Activated CD4-positive, alpha-beta T cell treated with anti-CD3 and anti-CD28 coated beads, Interleukin-2, amount 10 ng/mL, durations not matched to agents 24 days and 14 days (primary cell): ENCODE data around the gene HS3ST5. TPM values are rescaled to one million over a fixed set of nuclear protein-coding genes. Genes with fewer than 3 reads are reported as not detected.
"Not testable (repeated sequence)": the region's sequence is repeated elsewhere in the genome, so short reads cannot be mapped to it uniquely, and the experiment has no call there.

Experiments
- DNase-seq: peaks from one replicate; pipeline ENCODE4 v3.0.0; 2022
- H3K27ac Mint-ChIP-seq: one replicate; pipeline ENCODE4 v1.8.0; 2022; ENCODE audit warnings: mild to moderate bottlenecking, mixed read lengths
- H3K27me3 Mint-ChIP-seq: one replicate; pipeline ENCODE4 v1.8.0; 2022; ENCODE audit warnings: mixed read lengths
- H3K36me3 Mint-ChIP-seq: one replicate; pipeline ENCODE4 v1.8.0; 2022; ENCODE audit warnings: low read depth, mild to moderate bottlenecking, mixed read lengths
- H3K4me1 Mint-ChIP-seq: one replicate; pipeline ENCODE4 v1.8.0; 2021; ENCODE audit warnings: mixed read lengths
- H3K4me3 Mint-ChIP-seq: one replicate; pipeline ENCODE4 v1.8.0; 2022; ENCODE audit warnings: mild to moderate bottlenecking, moderate library complexity, mixed read lengths
- H3K9me3 Mint-ChIP-seq: one replicate; pipeline ENCODE4 v1.8.0; 2021; ENCODE audit warnings: mixed read lengths
- intact Hi-C: fragments of 100-400 bp; cut with micrococcal nuclease; formaldehyde crosslinking; loops from one replicate; pipeline ENCODE4 v1.15.1; 2023
- total RNA-seq: library from RNA; stranded (reverse); gene quantifications from 2 replicates; pipeline ENCODE4 v1.2.3, GENCODE V29; 2022

Gene HS3ST5
- total RNA-seq, 1 donor from 2014 or later, result not detected

- H3K27me3 Mint-ChIP-seq, result no peaks in the 10 kb centered on the region
- intact Hi-C loops, result no loop called here
- no peak for DNase-seq
- no peak overlapping the region for H3K4me3 Mint-ChIP-seq
- H3K27ac Mint-ChIP-seq, result no peak overlapping the region
- no peaks in the 10 kb centered on the region for H3K9me3 Mint-ChIP-seq
- H3K36me3 Mint-ChIP-seq, result no peaks in the 10 kb centered on the region
- H3K4me1 Mint-ChIP-seq, result no peaks in the 10 kb centered on the region
Measured at GRCh38 chr6:114218437-114219340, 124.1 kb downstream of the HS3ST5 start.

- H3K36me3 Mint-ChIP-seq, H3K27me3 Mint-ChIP-seq, DNase-seq, H3K4me1 Mint-ChIP-seq, H3K9me3 Mint-ChIP-seq, H3K27ac Mint-ChIP-seq, H3K4me3 Mint-ChIP-seq, intact Hi-C loops: not testable (repeated sequence)
Measured at GRCh38 chr6:114217996-114218395, 124.8 kb downstream of the HS3ST5 start.

GRCh38 chr6:114216789-114217467 lies 125.9 kb downstream of the HS3ST5 start:
- no peaks in the 10 kb centered on the region for H3K9me3 Mint-ChIP-seq
- DNase-seq, result no peak
- H3K27ac Mint-ChIP-seq, result no peak overlapping the region
- H3K27me3 Mint-ChIP-seq, result no peaks in the 10 kb centered on the region
- H3K4me3 Mint-ChIP-seq, result no peak overlapping the region
- no peaks in the 10 kb centered on the region for H3K36me3 Mint-ChIP-seq
- intact Hi-C loops, result no loop called here
- H3K4me1 Mint-ChIP-seq, result no peaks in the 10 kb centered on the region

- Mint-ChIP-seq H3K36me3 (no peaks in the 10 kb centered on the region), H3K9me3 (no peaks in the 10 kb centered on the region), H3K27me3 (no peaks in the 10 kb centered on the region), H3K4me3 (no peak overlapping the region), H3K27ac (no peak overlapping the region), H3K4me1 (no peaks in the 10 kb centered on the region)
- intact Hi-C loops, result no loop called here
- DNase-seq, result no peak
Measured at GRCh38 chr6:114210467-114210866, 132.4 kb downstream of the HS3ST5 start.

GRCh38 chr6:114203460-114203859 lies 139.4 kb downstream of the HS3ST5 start:
- Mint-ChIP-seq H3K4me1 (no peaks in the 10 kb centered on the region), H3K9me3 (no peaks in the 10 kb centered on the region), H3K4me3 (no peak overlapping the region), H3K27me3 (no peaks in the 10 kb centered on the region), H3K36me3 (no peaks in the 10 kb centered on the region), H3K27ac (no peak overlapping the region)
- intact Hi-C loops, result no loop called here
- no peak for DNase-seq

GRCh38 chr6:114202389-114202788 lies 140.4 kb downstream of the HS3ST5 start:
- Mint-ChIP-seq H3K36me3 (no peaks in the 10 kb centered on the region), H3K4me1 (no peaks in the 10 kb centered on the region), H3K4me3 (no peak overlapping the region), H3K27me3 (no peaks in the 10 kb centered on the region), H3K27ac (no peak overlapping the region), H3K9me3 (no peaks in the 10 kb centered on the region)
- intact Hi-C loops, result no loop called here
- no peak for DNase-seq

GRCh38 chr6:114200891-114201290 lies 141.9 kb downstream of the HS3ST5 start:
- no peaks in the 10 kb centered on the region for H3K36me3 Mint-ChIP-seq
- intact Hi-C loops, result no loop called here
- no peak for DNase-seq
- no peak overlapping the region for H3K4me3 Mint-ChIP-seq
- no peak overlapping the region for H3K27ac Mint-ChIP-seq
- H3K9me3 Mint-ChIP-seq, result no peaks in the 10 kb centered on the region
- H3K27me3 Mint-ChIP-seq, result no peaks in the 10 kb centered on the region
- no peaks in the 10 kb centered on the region for H3K4me1 Mint-ChIP-seq

GRCh38 chr6:114195631-114196403 lies 147.0 kb downstream of the HS3ST5 start:
- Mint-ChIP-seq H3K36me3 (no peaks in the 10 kb centered on the region), H3K27me3 (no peaks in the 10 kb centered on the region), H3K9me3 (no peaks in the 10 kb centered on the region), H3K27ac (no peak overlapping the region), H3K4me1 (no peaks in the 10 kb centered on the region), H3K4me3 (no peak overlapping the region)
- intact Hi-C loops, result no loop called here
- DNase-seq, result no peak

- no peaks in the 10 kb centered on the region for H3K4me1 Mint-ChIP-seq
- H3K9me3 Mint-ChIP-seq, result no peaks in the 10 kb centered on the region
- H3K27ac Mint-ChIP-seq, result no peak overlapping the region
- DNase-seq, result no peak
- intact Hi-C loops, result no loop called here
- H3K36me3 Mint-ChIP-seq, result no peaks in the 10 kb centered on the region
- no peak overlapping the region for H3K4me3 Mint-ChIP-seq
- H3K27me3 Mint-ChIP-seq, result no peaks in the 10 kb centered on the region
Measured at GRCh38 chr6:114195027-114195365, 147.8 kb downstream of the HS3ST5 start.

GRCh38 chr6:114194362-114195026 lies 148.3 kb downstream of the HS3ST5 start:
- no peak overlapping the region for H3K4me3 Mint-ChIP-seq

GRCh38 chr6:114187563-114187962 lies 155.3 kb downstream of the HS3ST5 start:
- Mint-ChIP-seq H3K27me3 (no peaks in the 10 kb centered on the region), H3K4me3 (no peak overlapping the region), H3K36me3 (no peaks in the 10 kb centered on the region), H3K9me3 (no peaks in the 10 kb centered on the region), H3K4me1 (no peaks in the 10 kb centered on the region), H3K27ac (no peak overlapping the region)
- no peak for DNase-seq
- intact Hi-C loops, result no loop called here

More at GRCh38 chr6:114194362-114195026, 148.3 kb downstream of the HS3ST5 start:
- DNase-seq, result no peak
- H3K4me1 Mint-ChIP-seq, result no peaks in the 10 kb centered on the region
- H3K9me3 Mint-ChIP-seq, result no peaks in the 10 kb centered on the region
- no peaks in the 10 kb centered on the region for H3K27me3 Mint-ChIP-seq
- H3K27ac Mint-ChIP-seq, result no peak overlapping the region
- no peaks in the 10 kb centered on the region for H3K36me3 Mint-ChIP-seq
- intact Hi-C loops, result no loop called here

- Mint-ChIP-seq H3K36me3 (no peaks in the 10 kb centered on the region), H3K4me3 (no peak overlapping the region), H3K9me3 (no peaks in the 10 kb centered on the region), H3K4me1 (no peaks in the 10 kb centered on the region), H3K27ac (no peak overlapping the region), H3K27me3 (no peaks in the 10 kb centered on the region)
- intact Hi-C loops, result no loop called here
- DNase-seq, result no peak
Measured at GRCh38 chr6:114181664-114182063, 161.2 kb downstream of the HS3ST5 start.

GRCh38 chr6:114179411-114179810 lies 163.4 kb downstream of the HS3ST5 start:
- H3K27ac Mint-ChIP-seq, result no peak overlapping the region
- no peaks in the 10 kb centered on the region for H3K9me3 Mint-ChIP-seq
- H3K36me3 Mint-ChIP-seq, result no peaks in the 10 kb centered on the region
- intact Hi-C loops, result no loop called here
- H3K4me1 Mint-ChIP-seq, result no peaks in the 10 kb centered on the region
- DNase-seq, result no peak
- no peaks in the 10 kb centered on the region for H3K27me3 Mint-ChIP-seq
- H3K4me3 Mint-ChIP-seq, result no peak overlapping the region
